Measurements from ENCODE around the gene HCRTR1. TPM values are rescaled to one million over a fixed set of nuclear protein-coding genes. Genes with fewer than 3 reads are reported as not detected.
A peak's percentile ranks its signal among the peaks of the same experiment; 100 is the strongest.

The HCRTR1 gene
- total RNA-seq, 2 donors from 2014 or later = not detected

DNA sequence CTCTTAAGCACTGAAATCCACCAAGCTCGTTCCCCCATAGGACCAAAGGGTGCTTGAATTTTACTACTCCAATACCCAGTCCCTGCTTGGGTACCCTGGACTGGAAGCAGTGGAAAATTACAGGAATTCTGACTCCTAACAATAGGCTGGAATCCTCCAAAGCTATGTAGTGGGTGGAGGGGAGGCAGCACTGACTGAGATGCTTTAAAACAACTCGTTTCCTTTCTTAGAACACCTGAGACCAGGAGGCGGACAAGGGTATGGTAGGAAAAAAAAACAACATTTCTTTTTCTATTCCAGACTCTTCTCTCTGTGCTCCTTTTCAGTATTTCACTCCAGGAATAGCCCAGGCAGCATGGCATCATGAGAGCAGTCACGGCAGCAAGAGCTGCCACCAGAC lies 24.9 kb downstream of the HCRTR1 start:
- Mint-ChIP-seq H3K36me3 (ENCODE audit: low read depth) (peaks cover 11% of the 10 kb centered on the region), H3K4me3 (no peak overlapping the region), H3K27me3 (no peaks in the 10 kb centered on the region), H3K4me1 (peaks cover 4% of the 10 kb centered on the region), H3K9me3 (no peaks in the 10 kb centered on the region), H3K27ac (no peak overlapping the region)
- no peak for ATAC-seq (replicated peaks)

DNA sequence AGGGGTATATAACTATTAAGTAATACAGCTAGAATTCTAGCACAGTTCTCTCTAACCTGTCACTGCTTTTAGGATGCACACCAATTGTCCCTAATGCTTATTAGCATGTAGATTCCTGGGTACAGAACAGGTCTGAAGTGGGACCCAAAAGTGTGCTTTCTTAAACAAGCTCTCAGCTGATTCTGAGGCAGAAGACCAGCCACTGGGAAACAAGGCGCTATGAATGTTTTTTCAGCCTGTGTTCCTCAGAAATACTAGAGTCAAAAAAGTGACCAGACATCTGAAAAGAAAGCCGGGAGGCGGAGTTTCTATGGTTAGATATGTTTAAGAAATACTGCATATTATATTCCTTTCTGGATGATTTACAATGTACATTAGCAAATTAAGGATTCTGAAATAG lies 25.4 kb downstream of the HCRTR1 start:
- no peak for ATAC-seq (replicated peaks)
- no peak overlapping the region for H3K4me3 Mint-ChIP-seq
- H3K9me3 Mint-ChIP-seq = no peaks in the 10 kb centered on the region
- H3K4me1 Mint-ChIP-seq = peaks cover 4% of the 10 kb centered on the region
- H3K27me3 Mint-ChIP-seq = no peaks in the 10 kb centered on the region
- peaks cover 11% of the 10 kb centered on the region for H3K36me3 Mint-ChIP-seq (ENCODE audit: low read depth)
- no peak overlapping the region for H3K27ac Mint-ChIP-seq

DNA sequence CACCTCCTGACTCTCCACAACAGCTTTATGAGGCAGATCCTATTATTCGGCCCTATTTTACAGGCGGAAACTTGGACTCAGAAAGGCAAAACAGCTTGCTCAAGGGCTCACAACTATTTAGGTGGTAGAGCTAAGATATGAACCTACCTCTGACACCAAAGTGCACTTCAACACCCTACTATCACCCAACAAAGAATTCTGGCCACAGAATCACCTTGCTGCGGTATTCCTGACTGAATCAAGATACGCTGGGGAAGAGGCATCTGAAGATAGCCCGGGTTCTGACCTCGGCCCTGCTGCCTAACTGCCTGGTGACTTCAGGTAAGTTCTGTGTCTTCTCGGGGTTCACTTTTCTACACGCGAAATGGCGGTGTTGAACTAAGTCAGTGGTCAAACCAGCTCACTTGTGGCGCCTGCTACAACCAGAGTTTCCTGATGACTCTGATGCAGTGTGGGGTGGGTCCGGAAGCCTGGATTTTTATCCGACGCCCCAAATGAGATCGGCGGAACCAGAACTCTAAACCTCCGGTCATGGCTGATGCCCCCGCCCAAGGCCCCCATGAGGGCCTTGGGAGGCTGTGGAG lies 26.6 kb downstream of the HCRTR1 start:
- Mint-ChIP-seq H3K27me3 (no peaks in the 10 kb centered on the region), H3K36me3 (ENCODE audit: low read depth) (peaks cover 11% of the 10 kb centered on the region), H3K4me1 (peaks cover 4% of the 10 kb centered on the region), H3K4me3 (peak overlapping the region; percentile 93), H3K27ac (peak overlapping the region; percentile 99), H3K9me3 (no peaks in the 10 kb centered on the region)
- ATAC-seq (replicated peaks) = peak; percentile 47

DNA sequence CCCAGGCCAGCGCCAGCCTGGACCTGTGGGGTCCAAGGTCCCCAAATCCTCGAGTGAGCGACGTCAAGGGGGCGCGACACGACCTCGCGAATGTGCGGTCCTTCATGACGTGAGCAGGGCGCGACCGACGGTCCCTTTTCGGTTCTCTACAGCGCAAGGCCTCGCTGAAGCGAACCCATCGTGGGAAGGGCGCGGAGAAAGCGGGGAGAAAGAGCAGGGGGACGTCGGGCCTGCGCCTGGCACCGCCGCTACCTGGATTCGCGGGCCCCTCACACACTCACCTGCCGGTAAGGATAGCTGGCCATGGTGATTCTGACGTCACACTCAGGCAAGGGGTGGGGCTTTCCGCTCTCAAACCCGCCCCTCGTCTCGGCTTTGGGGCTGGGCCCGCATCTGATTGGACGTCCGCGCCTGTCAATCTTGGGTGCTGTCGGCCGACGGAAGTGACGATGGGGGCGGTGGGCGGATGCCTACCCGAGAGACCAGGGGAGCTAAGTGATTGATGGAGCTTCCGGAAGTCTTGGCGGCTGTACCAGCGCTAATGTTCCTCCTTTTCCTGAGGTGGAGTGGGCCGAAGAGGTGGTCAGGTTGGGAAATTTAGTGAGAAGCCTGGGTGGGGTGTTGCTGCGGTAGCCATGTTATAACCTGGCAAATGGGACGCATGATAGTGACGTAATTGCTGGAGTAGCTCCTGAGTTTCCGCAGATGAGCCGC lies 27.2 kb downstream of the HCRTR1 start, which contains the start of gene PEF1:
TSS of gene PEF1 (minus strand) at position 317 of the 714 bp plus-strand sequence. CDS start at position 305, 12 bp downstream.
- Mint-ChIP-seq H3K27ac (peak within 1 kb of the TSS; percentile 99), H3K4me1 (peaks cover 4% of the 10 kb centered on the region), H3K4me3 (peak within 1 kb of the TSS; percentile 93), H3K36me3 (ENCODE audit: low read depth) (peaks cover 11% of the 10 kb centered on the region), H3K27me3 (no peaks in the 10 kb centered on the region), H3K9me3 (no peaks in the 10 kb centered on the region)
- ATAC-seq (replicated peaks) = peak; percentile 95

DNA sequence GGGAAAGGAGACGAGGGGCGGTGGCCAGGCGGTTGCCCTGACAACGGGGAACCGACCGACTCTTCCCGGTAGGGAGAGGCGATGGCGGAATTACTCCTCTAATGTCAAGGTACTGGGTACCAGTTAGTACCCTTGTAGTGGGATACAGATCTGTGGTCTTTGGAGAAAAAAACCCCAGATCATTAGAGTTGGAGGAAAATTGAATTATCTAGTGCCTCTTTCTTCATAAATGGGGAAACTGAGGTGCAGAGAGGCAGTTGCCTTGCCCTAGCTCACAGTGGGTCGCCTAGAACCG lies 27.7 kb downstream of the HCRTR1 start:
- Mint-ChIP-seq H3K27me3 (no peaks in the 10 kb centered on the region), H3K4me3 (peak overlapping the region; percentile 93), H3K27ac (peak overlapping the region; percentile 99), H3K4me1 (peaks cover 4% of the 10 kb centered on the region), H3K36me3 (ENCODE audit: low read depth) (peaks cover 11% of the 10 kb centered on the region), H3K9me3 (no peaks in the 10 kb centered on the region)
- no peak for ATAC-seq (replicated peaks)

DNA sequence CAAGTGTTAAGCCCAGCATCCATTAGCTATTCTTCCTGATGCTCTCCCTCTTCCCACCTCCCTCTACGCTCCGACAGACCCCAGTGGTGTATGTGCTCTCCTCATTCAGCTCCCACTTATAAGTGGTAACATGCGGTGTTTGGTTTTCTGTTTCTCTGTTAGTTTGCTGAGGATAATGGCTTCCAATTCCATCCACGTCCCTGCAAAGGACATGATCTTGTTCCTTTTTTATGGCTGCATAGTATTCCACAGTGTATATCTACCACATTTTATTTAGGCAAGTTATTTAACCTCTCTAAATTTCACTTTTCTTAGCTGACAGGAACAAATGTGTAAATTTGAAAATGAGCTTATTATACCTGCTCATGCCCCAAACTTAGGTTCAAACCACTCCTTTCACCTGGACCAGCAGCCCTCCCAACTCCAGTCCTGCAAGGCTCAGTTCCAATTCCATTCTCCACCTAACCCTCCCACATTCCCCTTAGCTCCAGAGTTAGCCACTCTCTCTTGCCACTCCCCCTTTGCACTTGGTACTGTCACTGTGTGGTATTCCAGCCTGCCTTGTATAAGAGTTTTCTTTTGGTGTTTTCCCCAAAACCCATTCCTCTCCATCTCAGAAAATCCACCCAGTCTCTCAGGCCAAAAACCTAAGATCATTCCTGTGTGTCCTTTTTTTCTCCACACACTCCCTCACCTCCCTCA lies 28.9 kb downstream of the HCRTR1 start:
- Mint-ChIP-seq H3K27ac (peak overlapping the region; percentile 99), H3K27me3 (no peaks in the 10 kb centered on the region), H3K36me3 (ENCODE audit: low read depth) (peaks cover 11% of the 10 kb centered on the region), H3K4me1 (peaks cover 4% of the 10 kb centered on the region), H3K9me3 (no peaks in the 10 kb centered on the region), H3K4me3 (peak overlapping the region; percentile 93)
- no peak for ATAC-seq (replicated peaks)

DNA sequence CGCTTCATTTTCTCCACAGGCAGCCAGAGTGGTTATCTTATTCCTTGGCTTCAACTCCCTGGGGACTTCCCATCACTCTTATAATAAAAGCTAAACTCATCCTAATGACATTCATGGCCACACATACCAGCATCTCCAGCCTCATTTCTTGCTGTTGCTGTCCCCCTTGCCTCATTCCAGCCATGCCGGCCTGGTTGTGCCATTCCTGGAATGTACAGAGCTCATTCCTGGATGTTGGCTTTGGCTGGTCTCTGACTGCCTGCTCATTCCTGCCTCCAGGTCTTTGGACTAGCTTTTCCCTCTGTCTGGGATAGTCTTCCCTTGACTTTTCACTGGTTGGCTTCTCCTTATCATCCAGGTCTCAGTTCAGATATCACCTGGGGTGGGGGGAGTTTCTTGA lies 29.6 kb downstream of the HCRTR1 start:
- H3K27me3 Mint-ChIP-seq = no peaks in the 10 kb centered on the region
- peaks cover 4% of the 10 kb centered on the region for H3K4me1 Mint-ChIP-seq
- no peak for ATAC-seq (replicated peaks)
- peak overlapping the region; percentile 93 for H3K4me3 Mint-ChIP-seq
- H3K9me3 Mint-ChIP-seq = no peaks in the 10 kb centered on the region
- H3K36me3 Mint-ChIP-seq (ENCODE audit: low read depth) = peaks cover 11% of the 10 kb centered on the region
- H3K27ac Mint-ChIP-seq = no peak overlapping the region

DNA sequence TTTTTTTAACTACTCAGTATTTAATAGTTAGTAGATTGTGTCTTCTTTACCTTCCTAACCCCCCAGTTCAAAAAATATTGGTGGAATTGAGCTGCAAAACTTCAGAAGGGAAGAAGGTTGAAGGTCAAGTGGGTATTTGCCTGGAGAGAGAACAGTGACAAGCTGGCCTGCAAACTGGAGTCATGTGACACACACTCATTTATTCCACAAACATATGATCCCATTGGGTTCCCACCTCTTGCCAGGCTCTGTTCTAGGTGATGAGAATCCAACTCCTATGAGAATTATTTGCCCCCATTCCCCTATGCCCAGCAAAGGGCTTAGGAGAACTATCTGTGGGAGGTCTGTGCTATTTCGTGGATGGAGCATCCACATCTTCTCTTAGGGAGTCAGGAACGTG lies 30.7 kb downstream of the HCRTR1 start:
- H3K36me3 Mint-ChIP-seq (ENCODE audit: low read depth) = peaks cover 11% of the 10 kb centered on the region
- H3K4me3 Mint-ChIP-seq = no peak overlapping the region
- ATAC-seq (replicated peaks) = no peak
- H3K9me3 Mint-ChIP-seq = no peaks in the 10 kb centered on the region
- peaks cover 4% of the 10 kb centered on the region for H3K4me1 Mint-ChIP-seq
- no peak overlapping the region for H3K27ac Mint-ChIP-seq
- no peaks in the 10 kb centered on the region for H3K27me3 Mint-ChIP-seq

DNA sequence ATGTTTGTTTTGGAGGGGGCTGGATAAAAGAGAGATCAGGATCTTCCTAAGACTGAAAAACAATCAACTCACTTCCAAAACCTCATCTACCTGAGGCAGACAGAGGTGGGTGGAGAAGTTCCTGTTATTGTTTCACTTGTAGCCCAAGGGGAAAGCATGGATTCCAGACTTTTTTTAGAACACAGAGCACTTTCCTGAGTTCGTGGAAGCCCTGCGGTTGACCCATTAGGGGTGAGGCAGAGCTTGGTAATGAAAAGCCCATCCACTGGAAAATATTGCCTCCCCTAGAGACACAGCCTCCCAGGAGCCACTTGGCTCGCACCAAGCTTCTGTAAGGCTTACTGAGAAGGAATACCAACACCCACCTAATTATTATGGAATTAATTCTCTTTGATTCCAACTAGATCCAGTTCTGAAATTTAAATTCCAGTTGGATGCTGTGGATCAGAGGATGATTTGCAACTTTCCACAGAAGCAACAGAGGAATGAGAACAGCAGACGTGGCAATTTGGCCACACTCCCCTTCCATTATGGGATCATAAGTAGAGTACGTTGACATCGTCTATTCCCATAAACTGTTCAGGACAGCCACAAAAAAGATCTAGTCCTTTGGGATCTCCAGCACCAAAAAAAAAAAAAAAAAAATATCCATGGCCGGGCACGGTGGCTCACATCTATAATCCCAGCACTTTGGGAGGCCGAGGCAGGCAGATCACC lies 31.3 kb downstream of the HCRTR1 start:
- no peak overlapping the region for H3K4me3 Mint-ChIP-seq
- no peaks in the 10 kb centered on the region for H3K9me3 Mint-ChIP-seq
- no peaks in the 10 kb centered on the region for H3K27me3 Mint-ChIP-seq
- H3K4me1 Mint-ChIP-seq = peaks cover 4% of the 10 kb centered on the region
- no peak overlapping the region for H3K27ac Mint-ChIP-seq
- ATAC-seq (replicated peaks) = no peak
- H3K36me3 Mint-ChIP-seq (ENCODE audit: low read depth) = peaks cover 11% of the 10 kb centered on the region

DNA sequence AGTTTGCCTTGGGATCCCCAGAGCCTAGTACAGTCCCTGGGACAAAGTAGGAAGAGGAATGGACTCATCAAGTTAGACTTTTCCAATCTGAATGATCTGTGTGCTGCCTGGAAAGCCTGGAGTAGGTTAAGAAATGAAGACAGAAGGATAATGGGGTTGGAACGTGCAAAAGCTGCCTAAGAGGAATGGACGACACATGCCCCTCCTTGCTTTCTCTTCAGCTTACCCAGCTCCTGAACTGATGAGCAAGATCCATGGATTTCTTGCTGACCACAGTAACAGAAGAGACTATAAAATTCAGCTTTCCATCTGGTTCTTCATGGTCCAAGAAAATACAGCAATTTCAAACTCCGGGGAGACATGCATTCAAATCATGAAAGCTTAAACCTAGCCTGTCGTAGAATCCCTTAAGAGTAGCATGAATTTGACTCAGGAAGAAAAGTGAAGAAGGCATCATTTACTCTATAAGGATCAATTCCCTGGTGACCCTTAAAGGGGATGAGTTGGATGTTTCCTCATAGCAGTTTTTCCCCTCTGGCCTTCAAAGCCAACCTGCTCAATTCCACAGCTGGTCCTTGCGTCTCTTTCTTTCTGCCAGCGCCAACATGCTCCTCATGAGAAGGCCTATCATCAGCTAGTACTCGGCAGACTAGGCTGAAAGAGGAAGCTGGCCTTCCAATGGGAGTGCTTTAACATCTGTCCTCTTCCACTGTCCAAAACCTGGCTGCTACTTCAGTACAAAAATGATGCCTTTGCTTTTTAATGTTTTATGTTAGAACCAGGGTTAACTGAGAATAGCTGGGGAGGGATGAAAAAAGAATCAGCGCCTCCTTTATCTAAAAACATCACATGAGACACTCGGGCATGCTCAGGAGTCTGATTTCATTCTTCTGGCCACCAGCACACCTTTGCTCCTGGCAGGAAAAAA lies 32.9 kb downstream of the HCRTR1 start:
- no peak for ATAC-seq (replicated peaks)
- Mint-ChIP-seq H3K27me3 (no peaks in the 10 kb centered on the region), H3K27ac (no peak overlapping the region), H3K36me3 (ENCODE audit: low read depth) (no peaks in the 10 kb centered on the region), H3K9me3 (no peaks in the 10 kb centered on the region), H3K4me3 (no peak overlapping the region), H3K4me1 (peaks cover 4% of the 10 kb centered on the region)

DNA sequence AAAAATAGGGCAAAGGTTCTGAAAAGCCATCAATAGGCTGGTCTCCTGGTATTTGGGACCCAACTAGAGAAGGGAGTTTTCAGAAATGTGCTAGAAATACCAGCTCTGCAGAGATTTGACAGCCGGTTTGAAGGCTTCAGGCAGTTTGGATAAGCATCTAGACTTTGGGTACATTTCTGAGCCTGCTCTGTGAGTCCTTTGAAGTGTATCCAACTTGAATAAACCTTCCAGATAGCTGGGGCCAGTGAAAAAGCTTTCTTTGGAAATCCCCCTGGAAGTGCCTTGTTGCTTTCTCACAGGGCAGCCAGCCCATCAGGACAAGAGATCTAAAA lies 33.6 kb downstream of the HCRTR1 start:
- Mint-ChIP-seq H3K27me3 (no peaks in the 10 kb centered on the region), H3K9me3 (no peaks in the 10 kb centered on the region), H3K27ac (no peak overlapping the region), H3K36me3 (ENCODE audit: low read depth) (no peaks in the 10 kb centered on the region), H3K4me1 (peaks cover 2% of the 10 kb centered on the region), H3K4me3 (no peak overlapping the region)
- no peak for ATAC-seq (replicated peaks)

DNA sequence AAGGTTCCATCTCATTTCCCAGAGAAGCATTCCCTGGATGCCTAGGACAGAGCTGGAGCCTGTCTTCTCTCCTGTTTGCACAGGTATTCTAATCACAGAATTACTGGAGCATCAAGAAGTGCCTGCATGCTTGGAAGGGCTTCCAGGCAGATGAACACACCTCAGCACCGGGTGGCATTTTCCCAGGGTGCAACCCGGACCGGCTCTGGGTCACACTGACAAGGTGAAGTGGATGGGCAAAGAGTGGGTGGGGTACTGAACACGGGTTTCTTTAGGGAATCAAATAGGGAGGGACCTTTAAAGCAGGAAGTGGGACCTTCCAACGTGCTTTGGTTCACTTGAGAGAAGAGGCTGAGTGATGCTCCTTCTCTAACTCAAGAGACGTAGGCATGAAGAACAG lies 34.3 kb downstream of the HCRTR1 start:
- ATAC-seq (replicated peaks) = no peak
- H3K27me3 Mint-ChIP-seq = no peaks in the 10 kb centered on the region
- no peak overlapping the region for H3K4me3 Mint-ChIP-seq
- no peaks in the 10 kb centered on the region for H3K9me3 Mint-ChIP-seq
- H3K4me1 Mint-ChIP-seq = no peaks in the 10 kb centered on the region
- no peak overlapping the region for H3K27ac Mint-ChIP-seq
- H3K36me3 Mint-ChIP-seq (ENCODE audit: low read depth) = no peaks in the 10 kb centered on the region

DNA sequence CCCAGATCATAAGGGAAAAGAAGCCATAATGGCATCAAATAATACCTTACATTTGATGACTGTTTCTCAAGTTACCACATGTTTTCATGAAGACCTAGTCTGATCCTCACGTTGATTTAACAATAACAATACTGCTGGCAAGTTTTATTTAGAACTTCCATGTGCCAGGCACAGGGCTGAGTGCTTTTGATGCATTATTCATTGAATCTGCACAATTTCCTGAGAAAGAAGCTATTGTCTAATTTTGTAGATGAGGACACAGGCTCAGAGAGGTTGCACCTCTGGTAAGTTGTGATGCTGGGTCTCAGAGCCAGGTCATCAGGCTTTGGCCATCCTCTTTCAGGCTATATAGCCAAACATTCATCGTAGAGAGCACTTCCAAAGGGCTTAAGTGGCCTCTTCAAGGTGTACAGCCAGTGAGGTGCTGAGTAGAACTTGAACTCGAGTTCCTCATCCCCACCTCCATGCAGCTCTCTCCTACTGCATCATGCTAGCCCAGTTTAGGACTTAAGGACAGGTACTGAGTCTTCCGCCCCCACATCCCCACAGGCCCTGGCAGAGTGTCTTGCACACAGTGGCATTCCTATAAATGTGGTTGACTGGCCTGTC lies 35.5 kb downstream of the HCRTR1 start:
- H3K27me3 Mint-ChIP-seq = peaks cover 3% of the 10 kb centered on the region
- no peak for ATAC-seq (replicated peaks)
- no peak overlapping the region for H3K27ac Mint-ChIP-seq
- H3K36me3 Mint-ChIP-seq (ENCODE audit: low read depth) = no peaks in the 10 kb centered on the region
- H3K9me3 Mint-ChIP-seq = no peaks in the 10 kb centered on the region
- no peaks in the 10 kb centered on the region for H3K4me1 Mint-ChIP-seq
- no peak overlapping the region for H3K4me3 Mint-ChIP-seq

All from activated T-helper 17 cell treated with anti-CD3 and anti-CD28 coated beads, Interleukin-2, amount 50 U/mL, for 72 hours (primary cell).